ENCODE measurements around the gene DGCR2. TPM values are rescaled to one million over a fixed set of nuclear protein-coding genes. Genes with fewer than 3 reads are reported as not detected.
"Not testable (repeated sequence)": the region's sequence is repeated elsewhere in the genome, so short reads cannot be mapped to it uniquely, and the experiment has no call there.

Gene DGCR2
- total and polyA plus RNA-seq, 5 experiments from 2014 or later: 29.5 to 66.6 (median 61.8) TPM

DNA sequence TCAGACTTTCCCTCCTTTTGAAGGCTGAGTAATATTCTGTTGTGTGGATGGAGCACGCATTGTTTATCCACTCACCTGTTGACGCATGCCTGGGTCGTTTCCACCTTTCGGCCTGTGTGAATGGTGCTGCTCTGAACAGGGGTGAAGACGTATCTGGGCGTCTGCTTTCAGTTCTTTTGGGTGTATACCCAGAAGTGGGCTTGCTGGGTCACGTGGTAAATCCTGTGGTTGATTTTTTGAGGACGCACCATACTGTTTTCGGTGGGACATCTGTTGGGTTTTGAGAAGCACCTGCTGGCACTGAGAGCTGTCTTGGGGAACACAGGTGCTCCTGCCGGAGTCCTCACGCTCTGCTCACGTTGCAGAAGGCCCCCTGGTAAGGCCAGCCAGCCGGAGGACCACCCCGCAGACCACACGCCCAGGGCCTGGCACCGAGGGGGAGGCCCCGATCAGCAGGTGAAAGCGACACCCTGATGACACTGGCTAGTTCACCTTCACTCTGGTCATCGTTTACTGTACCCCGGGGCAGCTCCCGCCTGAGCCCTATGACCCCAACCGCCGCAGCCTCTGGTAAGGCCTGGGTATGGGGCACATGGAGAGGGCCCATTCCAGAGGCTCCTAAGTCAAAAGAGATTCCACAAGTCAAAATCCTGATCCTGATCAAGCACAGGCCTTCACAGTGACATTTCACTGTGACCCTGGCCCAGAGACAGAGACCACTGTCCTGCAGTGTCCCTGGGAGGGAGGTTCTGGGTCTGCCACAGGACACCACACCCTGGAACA, 131.7 kb downstream of the DGCR2 start:
- Mint-ChIP-seq H3K27me3 (peaks cover 2 to 24% (median 14%) of the 10 kb centered on the region in 5 donors), H3K27ac (no peak overlapping the region), H3K4me3 (no peak overlapping the region), H3K4me1 (no peaks in the 10 kb centered on the region), H3K36me3 (no peaks in the 10 kb centered on the region), H3K9me3 (no peaks in the 10 kb centered on the region)
- no peak for ATAC-seq
- POLR2A ChIA-PET: no interaction called here
- DNase-seq: no peak

DNA sequence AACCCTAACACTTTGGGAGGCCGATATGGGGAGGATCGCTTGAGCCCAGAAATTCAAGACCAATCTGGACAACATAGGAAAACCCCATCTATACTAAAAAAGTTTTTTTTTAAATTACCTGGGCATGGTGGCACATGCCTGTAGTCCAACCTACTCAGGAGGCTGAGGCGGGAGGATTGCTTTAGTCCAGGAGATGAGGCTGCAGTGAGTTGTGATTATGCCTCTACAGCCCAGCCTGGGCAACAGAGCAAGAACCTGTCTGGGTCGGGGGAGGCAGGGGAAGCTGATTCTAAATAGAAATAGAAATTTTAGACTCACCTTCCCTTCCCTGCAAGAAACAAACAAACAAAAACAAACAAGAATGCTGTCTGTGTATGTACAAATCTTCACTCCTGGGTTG, 133.3 kb downstream of the DGCR2 start:
- H3K27ac Mint-ChIP-seq: no peak overlapping the region
- ATAC-seq: no peak

GRCh38 chr22:18987765-18988164, 134.4 kb downstream of the DGCR2 start:
- Mint-ChIP-seq H3K27me3 (peaks cover 0 to 16% (median 2%) of the 10 kb centered on the region in 5 donors), H3K4me3 (no peak overlapping the region), H3K4me1 (no peaks in the 10 kb centered on the region), H3K9me3 (no peaks in the 10 kb centered on the region), H3K27ac (peak overlapping the region in 1 of 10 donors; percentile 70), H3K36me3 (no peaks in the 10 kb centered on the region)
- POLR2A ChIA-PET: no interaction called here
- ATAC-seq: no peak
- DNase-seq: no peak

More for the DNA sequence above, 133.3 kb downstream of the DGCR2 start:
- POLR2A ChIA-PET: no interaction called here
- no peaks in the 10 kb centered on the region for H3K4me1 Mint-ChIP-seq
- no peak overlapping the region for H3K4me3 Mint-ChIP-seq
- DNase-seq: no peak
- no peaks in the 10 kb centered on the region for H3K9me3 Mint-ChIP-seq
- H3K27me3 Mint-ChIP-seq: peaks cover 2 to 24% (median 8%) of the 10 kb centered on the region in 5 donors
- H3K36me3 Mint-ChIP-seq: no peaks in the 10 kb centered on the region

GRCh38 chr22:18987114-18987513, 135.1 kb downstream of the DGCR2 start:
- H3K36me3 Mint-ChIP-seq, H3K4me1 Mint-ChIP-seq, H3K9me3 Mint-ChIP-seq, DNase-seq, ATAC-seq, POLR2A ChIA-PET, H3K27ac Mint-ChIP-seq, H3K4me3 Mint-ChIP-seq: not testable (repeated sequence)
- H3K27me3 Mint-ChIP-seq: peaks cover 0 to 12% (median 0%) of the 10 kb centered on the region in 5 donors

Other genes starting within 250 kb of the DGCR2 start
- 1 to 10 TPM; 6.4 to 7.2 TPM for gene DGCR6, start 216.1 kb downstream of the DGCR2 start, total RNA-seq
- gene DGCR6, start 216.1 kb downstream of the DGCR2 start, polyA plus RNA-seq: 1 to 10 TPM in 2 of 3 donors, under 1 TPM in 1; 0.77 to 1.5 (median 1.0) TPM
- under 1 TPM; 0.49 to 0.74 TPM for gene PRODH, start 186.1 kb downstream of the DGCR2 start, total RNA-seq
- gene PRODH, start 186.1 kb downstream of the DGCR2 start, polyA plus RNA-seq: under 1 TPM in 2 of 3 donors, not detected in 1; 0.04 to 0.10 TPM
- gene TSSK2, start 8.9 kb upstream of the DGCR2 start, total RNA-seq: not detected
- not detected for gene TSSK2, start 8.9 kb upstream of the DGCR2 start, polyA plus RNA-seq
- 10 to 100 TPM; 20.1 to 20.7 TPM for gene ESS2, start 22.2 kb upstream of the DGCR2 start, total RNA-seq
- 10 to 100 TPM in 1 of 3 donors, 1 to 10 TPM in 2; 4.5 to 11.2 (median 6.9) TPM for gene ESS2, start 22.2 kb upstream of the DGCR2 start, polyA plus RNA-seq
- not detected for gene GSC2, start 27.9 kb upstream of the DGCR2 start, total RNA-seq
- not detected for gene GSC2, start 27.9 kb upstream of the DGCR2 start, polyA plus RNA-seq
- gene SLC25A1, start 56.3 kb upstream of the DGCR2 start, total RNA-seq: 10 to 100 TPM; 32.1 to 36.3 TPM
- gene SLC25A1, start 56.3 kb upstream of the DGCR2 start, polyA plus RNA-seq: 10 to 100 TPM; 34.7 to 57.5 (median 41.7) TPM
- 1 to 10 TPM; 1.4 to 2.3 TPM for gene CLTCL1, start 169.3 kb upstream of the DGCR2 start, total RNA-seq
- under 1 TPM; 0.07 to 0.61 (median 0.49) TPM for gene CLTCL1, start 169.3 kb upstream of the DGCR2 start, polyA plus RNA-seq